ENCODE measurements around the gene EPN1.

The EPN1 gene

GRCh38 chr19:55674841-55675660 is at the start of gene EPN1:
EPN1 (plus strand) TSS chr19:55675226; CDS start chr19:55678628, 3,402 bp downstream.
- DNase-seq: peak; percentile 95

DNA sequence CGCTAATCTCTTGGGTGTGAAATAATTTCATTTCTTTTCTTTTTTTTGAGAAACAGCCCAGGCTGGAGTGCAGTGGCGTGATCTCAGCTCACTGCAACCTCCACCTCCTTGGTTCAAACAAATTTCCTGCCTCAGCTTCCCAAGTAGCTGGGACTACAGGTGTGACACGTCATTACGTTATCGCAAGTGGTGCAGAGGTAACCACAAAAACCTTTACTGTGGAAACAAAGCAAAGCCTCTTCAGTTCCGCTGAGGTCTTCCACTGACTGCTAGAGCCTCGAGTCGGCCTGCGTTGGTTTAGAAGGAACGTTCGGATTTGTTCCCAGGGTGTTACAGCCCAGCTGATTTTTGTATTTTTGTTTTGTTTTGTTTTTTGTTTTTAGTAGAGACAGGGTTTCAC is 48.7 kb upstream of the EPN1 start:
- DNase-seq: no peak

DNA sequence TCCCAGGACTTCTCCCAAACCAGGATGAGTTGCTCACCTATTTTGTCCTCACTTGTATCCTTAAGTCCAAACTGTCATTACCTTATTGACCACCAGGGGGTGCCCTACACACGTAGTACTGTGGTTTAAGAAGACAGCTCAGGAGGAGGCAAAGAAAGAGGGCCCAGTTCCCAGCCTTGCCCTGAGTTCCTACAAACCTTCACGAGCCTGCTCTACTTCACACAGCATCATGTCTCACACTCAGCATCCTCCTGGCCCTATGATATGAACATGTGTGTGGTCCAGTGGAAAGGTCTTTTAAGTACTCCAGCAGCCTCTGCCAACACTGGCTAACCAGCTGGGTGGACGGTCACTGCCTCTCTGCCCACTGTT is 42.6 kb upstream of the EPN1 start:
- peak; percentile 80 for DNase-seq

DNA sequence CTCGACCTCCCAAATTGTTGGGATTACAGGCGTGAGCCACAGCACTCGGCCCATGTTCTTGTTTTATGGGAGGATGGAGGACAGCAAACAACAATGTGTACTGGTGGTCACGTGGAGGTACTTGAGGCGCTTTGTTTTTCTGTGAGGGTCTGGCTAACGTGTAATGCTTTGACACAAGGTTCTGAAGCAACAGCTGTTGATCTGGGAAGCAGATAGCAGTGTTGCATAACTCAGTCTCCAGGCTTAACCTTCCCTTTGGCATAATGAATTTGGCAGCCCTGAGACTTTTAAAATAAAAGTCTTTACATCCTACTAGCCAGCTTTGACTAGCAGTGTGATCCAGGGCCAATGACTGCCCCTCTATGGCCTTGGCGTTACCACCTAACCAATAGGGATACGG is 41.2 kb upstream of the EPN1 start:
- no peak for DNase-seq

DNA sequence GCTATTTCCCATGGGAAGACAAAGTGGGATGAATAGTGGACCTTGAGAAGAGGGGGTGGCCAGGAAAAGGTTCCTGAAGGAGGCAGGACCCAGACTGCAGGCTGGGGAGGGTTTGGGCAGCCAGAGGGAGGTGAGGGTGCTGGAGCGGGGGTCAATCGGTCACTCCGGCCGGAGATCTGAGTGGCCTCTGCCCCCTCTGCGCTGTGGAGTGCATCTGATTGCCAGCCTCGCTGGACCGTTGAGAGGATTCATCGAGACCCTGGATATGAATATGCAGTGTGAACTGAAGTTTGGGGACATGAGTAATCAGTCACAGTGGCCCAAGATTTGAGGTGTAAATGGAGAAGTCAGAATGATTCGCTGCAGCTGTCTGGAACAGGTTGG is 39.7 kb upstream of the EPN1 start:
- DNase-seq: no peak

GRCh38 chr19:55635856-55636440 is 39.1 kb upstream of the EPN1 start:
- no peak for DNase-seq

DNA sequence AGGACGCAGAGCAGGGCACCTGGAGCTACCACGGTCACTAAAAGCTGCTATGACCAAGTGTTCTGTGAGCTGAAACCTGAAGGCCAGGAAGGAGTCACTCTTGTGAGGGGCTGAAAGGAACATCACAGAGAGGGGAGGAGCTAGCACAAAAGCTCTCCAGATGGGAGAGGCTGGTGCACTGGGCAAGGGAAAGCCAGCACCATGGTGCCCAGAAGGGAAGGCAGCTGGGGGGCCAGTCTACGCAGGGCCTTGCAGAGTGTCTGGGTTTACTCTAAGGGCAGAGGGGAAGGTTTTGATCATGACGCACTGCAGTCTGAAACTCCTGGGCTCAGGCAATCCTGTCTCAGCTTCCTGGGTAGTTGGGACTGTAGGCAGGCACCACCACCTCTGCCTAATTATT is 38.3 kb upstream of the EPN1 start:
- no peak for DNase-seq

DNA sequence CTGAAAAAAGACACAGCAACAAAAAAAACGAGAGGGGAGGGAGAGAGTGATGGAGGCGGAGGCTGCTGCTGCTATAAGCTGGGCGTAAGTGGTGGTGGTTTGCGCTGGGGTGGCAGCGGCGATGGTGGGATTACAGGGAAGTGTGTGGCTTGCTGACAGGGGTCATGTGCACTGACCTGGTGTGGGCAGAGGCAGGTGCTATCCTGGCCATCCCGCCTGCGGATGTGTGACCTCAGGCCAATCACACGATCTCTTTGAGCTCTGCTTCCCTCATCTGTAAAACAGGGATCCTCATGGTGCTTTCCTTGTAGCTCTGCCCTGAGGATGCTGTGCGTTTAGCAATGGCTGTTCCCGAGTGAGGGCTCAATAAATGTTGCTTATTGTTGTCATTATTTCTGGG is 37.5 kb upstream of the EPN1 start:
- no peak for DNase-seq

- no peak for DNase-seq
Measured at GRCh38 chr19:55638864-55639359, 36.1 kb upstream of the EPN1 start.

GRCh38 chr19:55640043-55640576 is 34.9 kb upstream of the EPN1 start:
- DNase-seq: peak; percentile 57

GRCh38 chr19:55640577-55641425 is 34.2 kb upstream of the EPN1 start, which contains the start of gene ZNF580:
ZNF580 (plus strand) TSS chr19:55641002; CDS start chr19:55642509, 1,507 bp downstream.
- DNase-seq: peak; percentile 55

- DNase-seq: peak; percentile 50
Measured at GRCh38 chr19:55641426-55642152, 33.4 kb upstream of the EPN1 start.

DNA sequence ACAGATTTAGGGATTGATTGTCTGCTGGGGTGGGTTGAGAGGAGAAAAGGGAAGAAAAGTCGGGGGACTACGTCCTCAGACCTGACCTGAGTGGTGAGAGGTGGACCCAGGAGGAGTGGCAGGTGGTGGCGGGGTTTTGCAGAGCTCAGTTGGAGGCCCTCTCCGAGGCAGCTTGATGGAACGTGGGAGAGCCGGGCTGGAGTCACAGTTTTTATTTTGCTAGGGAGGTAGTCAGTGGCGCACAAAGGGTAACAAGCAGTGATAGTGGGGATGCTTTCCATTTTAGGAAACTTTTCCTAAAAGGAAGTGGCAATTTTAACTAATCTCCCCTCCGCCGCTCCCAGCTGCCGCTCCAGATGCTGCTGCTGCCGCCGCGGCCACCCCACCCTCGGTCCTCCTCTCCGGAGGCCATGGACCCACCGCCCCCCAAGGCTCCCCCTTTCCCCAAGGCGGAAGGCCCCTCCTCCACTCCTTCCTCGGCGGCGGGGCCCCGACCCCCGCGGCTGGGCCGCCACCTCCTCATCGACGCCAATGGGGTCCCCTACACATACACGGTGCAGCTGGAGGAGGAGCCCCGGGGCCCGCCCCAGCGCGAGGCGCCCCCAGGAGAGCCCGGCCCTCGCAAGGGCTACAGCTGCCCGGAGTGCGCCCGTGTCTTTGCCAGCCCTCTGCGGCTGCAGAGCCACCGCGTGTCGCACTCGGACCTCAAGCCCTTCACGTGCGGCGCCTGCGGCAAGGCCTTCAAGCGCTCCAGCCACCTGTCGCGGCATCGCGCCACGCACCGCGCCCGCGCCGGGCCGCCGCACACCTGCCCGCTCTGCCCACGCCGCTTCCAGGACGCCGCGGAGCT is 32.6 kb upstream of the EPN1 start:
- DNase-seq: peak; percentile 37

DNA sequence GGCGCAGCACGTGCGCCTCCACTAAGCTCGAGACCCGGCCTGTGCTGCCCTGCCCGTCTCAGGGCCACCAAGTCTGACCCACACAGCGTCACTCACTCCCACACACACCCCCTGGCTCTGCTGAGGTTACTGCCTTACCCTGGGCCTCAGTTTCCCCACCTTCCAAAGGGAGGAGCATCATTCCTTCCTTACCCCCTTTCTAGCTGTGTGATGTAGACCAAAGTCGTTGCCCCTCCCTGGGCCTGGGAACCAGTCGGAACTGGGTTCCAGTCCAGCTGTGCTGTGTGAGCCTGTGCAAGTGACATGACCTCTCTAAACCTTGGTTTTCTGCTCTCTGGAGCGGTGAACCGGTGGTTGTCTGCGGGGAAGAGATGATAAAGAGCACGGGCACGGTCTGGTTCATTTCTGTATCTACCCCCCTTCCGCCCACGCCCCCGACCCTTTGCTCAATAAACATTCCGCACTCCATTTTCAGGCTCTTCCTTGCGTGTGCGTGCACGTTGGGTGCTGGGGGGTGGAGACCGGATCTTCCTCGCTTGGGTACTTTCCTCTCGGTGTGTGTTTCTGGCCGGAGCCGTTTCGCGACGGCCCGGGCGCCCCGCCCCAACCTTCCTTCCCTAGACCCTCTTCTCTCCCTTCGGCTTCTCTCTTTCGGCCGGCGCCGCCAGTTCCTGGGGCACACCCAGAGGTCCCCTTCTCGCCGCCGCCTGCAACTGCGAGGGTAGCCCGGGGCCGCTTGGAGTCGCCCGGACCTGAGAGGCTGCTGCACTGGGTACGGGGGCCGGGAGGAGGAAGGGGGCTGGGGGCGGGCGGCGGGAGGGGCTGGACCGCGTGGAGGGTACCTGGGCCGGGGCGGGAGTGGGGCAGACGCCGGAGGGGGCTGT is 31.8 kb upstream of the EPN1 start, which contains the start of gene ZNF581:
ZNF581 (plus strand) TSS at position 647 of the 884 bp plus-strand sequence. CDS start 923 bp downstream, outside the sequence.
- peak; percentile 74 for DNase-seq

- no peak for DNase-seq
Measured at GRCh38 chr19:55643887-55644176, 31.2 kb upstream of the EPN1 start.

- DNase-seq: no peak
Measured at GRCh38 chr19:55644191-55644833, 30.7 kb upstream of the EPN1 start.

DNA sequence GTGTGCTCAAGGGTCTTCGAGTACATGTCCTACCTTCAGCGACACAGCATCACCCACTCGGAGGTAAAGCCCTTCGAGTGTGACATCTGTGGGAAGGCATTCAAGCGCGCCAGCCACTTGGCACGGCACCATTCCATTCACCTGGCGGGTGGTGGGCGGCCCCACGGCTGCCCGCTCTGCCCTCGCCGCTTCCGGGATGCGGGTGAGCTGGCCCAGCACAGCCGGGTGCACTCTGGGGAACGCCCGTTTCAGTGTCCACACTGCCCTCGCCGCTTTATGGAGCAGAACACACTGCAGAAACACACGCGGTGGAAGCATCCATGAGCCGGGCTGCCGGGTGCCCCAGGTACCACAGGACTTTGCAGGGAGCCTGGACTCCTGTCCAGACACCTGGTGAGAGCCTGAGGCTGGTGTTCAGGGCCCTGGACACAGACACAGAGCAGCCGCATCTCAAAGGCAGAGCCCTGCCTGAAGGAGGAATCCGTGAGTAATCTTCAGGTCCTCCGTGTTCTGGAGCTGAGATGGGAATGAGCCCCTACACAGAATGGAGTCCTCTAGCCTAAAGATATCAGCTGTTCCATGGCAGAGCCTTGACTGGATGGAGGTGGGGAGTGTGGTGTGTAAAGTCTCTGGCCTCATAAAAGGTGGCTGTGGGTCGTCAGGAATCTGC is 30.0 kb upstream of the EPN1 start:
- no peak for DNase-seq

DNA sequence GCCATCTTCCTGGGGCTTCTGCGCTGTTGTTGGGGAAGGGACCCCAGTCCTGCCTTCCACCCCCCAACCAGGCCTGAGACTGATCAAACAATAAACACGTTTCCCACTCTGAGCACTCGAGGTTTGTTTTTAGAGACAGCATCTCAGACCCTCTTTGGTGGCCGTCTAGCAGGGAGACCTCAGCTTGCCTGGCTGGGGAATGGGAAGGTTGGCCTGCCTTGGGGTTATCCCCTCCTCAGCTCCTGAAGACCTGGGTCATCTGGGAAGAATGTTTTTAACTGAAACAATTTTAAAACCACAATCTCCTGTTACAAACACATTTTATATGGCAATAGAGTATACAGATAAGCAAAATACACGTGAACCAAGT is 29.5 kb upstream of the EPN1 start:
- no peak for DNase-seq

Measured in NCI-H526 treated with DMSO at 0.1 percent for 48 hours (cell line).